Measurements from ENCODE around the gene TIAL1.

DNA sequence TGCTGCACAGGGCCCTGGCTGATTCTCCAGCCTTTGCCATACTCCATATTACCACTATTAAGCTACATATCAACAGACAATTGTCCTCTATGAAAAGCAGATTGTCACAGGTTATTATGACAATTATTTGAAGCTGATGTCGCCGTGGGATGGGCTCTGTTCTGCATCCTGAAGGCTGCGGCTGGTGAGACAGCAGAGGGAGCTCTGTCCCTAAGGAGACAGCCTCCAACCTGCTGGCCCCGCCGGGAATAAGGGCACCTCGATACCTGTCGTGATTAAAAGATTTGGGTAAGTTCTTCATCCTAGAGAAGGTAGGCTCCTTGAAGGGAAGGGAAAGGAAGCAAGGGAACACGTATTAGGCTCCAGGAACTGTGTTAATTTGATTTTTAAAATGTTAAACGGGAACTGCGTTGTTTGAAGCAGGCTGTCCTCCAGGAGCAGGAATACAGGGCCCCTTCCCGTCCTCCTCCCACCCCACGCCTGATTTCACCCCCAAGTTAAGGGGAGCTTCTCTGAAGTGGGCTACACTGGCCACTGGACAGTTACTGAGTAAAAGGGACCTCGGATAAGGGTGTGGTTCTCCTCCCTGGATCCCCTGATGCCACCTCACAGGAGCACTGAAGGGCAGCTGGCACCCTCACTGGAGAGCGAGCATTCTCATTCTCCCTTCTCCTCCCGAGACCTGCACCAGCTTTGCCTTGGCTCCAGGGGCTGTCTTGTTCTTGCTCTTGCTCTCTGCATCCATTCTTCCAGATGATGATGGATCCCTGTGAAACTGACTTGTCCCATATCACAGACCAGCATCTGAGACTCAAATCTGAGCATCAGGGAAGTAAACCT is 11.8 kb upstream of the TIAL1 start:
- TF ChIP-seq POLR2A (IDR thresholded peaks at IDR 0.05) (no peak), CTCF (IDR thresholded peaks at IDR 0.05) (no peak)
